Liver (tissue), 3 donors: ENCODE results near the gene ABL1.

Source experiments
- EGR1 ChIP-seq, 2 donors: IDR thresholded peaks; 2 replicates each; pipeline ENCODE4 v1.6.1; 2016 to 2018; ENCODE audit warnings: antibody characterized with exemption in 2 of 2, low read depth in 2 of 2
- GABPA ChIP-seq, 2 donors: IDR thresholded peaks in 1 of 2; conservative IDR thresholded peaks in 1 of 2; 2 replicates each; pipeline ENCODE4 v1.6.1; 2016; ENCODE audit warnings: antibody characterized with exemption in 2 of 2, mild to moderate bottlenecking in 1 of 2, moderate library complexity in 1 of 2
- JUND ChIP-seq, 2 donors: IDR thresholded peaks; 2 replicates each; pipeline ENCODE4 v1.6.1; 2016; ENCODE audit warnings: antibody characterized with exemption in 2 of 2
- NR2F2 ChIP-seq: IDR thresholded peaks from 2 replicates; pipeline ENCODE4 v1.6.1; 2016; ENCODE audit warnings: antibody characterized with exemption
- RAD21 ChIP-seq, 2 donors: IDR thresholded peaks; 2 replicates each; pipeline ENCODE4 v1.6.1; 2016; ENCODE audit warnings: antibody characterized with exemption in 2 of 2, mild to moderate bottlenecking in 2 of 2
- RXRA ChIP-seq, 2 donors: IDR thresholded peaks; 2 replicates each; pipeline ENCODE4 v1.6.1; 2017 to 2018; ENCODE audit warnings: antibody characterized with exemption in 2 of 2, mild to moderate bottlenecking in 1 of 2
- SP1 ChIP-seq: IDR thresholded peaks from 2 replicates; pipeline ENCODE4 v1.6.1; 2018; ENCODE audit warnings: antibody characterized with exemption, mild to moderate bottlenecking
- TAF1 ChIP-seq: conservative IDR thresholded peaks from 2 replicates; pipeline ENCODE4 v1.6.1; 2016; ENCODE audit warnings: antibody characterized with exemption, mild to moderate bottlenecking
- YY1 ChIP-seq: IDR thresholded peaks from 2 replicates; pipeline ENCODE4 v1.6.1; 2016; ENCODE audit warnings: antibody characterized with exemption, mild to moderate bottlenecking
- TF ChIP-seq, protein P1 (sequence below): IDR thresholded peaks from 2 replicates; pipeline ENCODE4 v1.6.1; 2016; ENCODE audit warnings: antibody characterized with exemption
- TF ChIP-seq, protein P2 (sequence below): fragments of 150-350 bp; IDR thresholded peaks from 2 replicates; pipeline ENCODE4 v1.5.1; 2017; ENCODE audit warnings: improper control_type of control experiment, low read depth, low read length; ENCODE audit not compliant: missing input control
- TF ChIP-seq, protein P3 (sequence below): IDR thresholded peaks from 2 replicates; pipeline ENCODE4 v1.6.1; 2016; ENCODE audit warnings: antibody characterized with exemption
- TF ChIP-seq, protein P4 (sequence below): IDR thresholded peaks from 2 replicates; pipeline ENCODE4 v1.6.1; 2016; ENCODE audit warnings: antibody characterized with exemption, mild to moderate bottlenecking
- TF ChIP-seq, protein P5 (sequence below): IDR thresholded peaks from 2 replicates; pipeline ENCODE4 v1.6.1; 2016; ENCODE audit warnings: antibody characterized with exemption
- donor health status: healthy.
- donor health status: healthy.

DNA sequence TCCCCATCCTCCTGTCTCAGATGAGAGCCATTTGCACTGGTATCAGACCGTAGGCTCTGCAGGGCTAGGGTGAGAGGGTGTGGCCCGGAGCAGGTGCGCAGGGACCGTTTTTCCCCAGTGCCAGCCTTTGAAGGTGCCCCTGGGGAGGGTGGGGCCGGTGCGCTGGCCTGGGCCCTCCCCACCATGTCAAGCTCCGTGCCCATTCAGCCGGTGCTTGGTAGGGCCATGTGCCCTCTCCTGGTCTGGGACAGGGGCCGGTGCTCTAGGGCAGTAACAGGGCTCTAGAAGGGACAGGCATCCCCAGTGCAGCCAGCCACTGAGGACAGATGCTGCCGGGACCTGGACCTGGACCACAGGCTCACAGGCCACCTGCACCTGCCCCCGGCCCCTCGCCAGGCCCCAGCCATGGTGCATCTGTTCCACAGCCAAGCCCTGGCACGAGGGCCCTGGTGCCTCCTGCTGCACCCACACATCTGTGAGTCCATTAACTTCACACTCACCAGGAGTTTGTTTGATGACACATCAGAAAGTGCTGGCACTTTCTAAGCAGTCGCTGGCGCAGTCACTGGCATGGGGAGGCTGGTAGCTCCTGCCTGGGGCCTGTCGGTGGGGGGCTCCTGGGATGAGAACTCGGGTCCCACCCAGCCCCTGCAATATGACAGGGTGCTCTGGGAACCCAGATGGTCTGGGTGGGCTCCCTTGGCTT, 66.6 kb downstream of the ABL1 start:
- TF ChIP-seq, protein P1, sequence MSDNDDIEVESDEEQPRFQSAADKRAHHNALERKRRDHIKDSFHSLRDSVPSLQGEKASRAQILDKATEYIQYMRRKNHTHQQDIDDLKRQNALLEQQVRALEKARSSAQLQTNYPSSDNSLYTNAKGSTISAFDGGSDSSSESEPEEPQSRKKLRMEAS, result no peak
- TF ChIP-seq RAD21 (IDR thresholded peaks at IDR 0.05), result no peak
- TF ChIP-seq, protein P2, sequence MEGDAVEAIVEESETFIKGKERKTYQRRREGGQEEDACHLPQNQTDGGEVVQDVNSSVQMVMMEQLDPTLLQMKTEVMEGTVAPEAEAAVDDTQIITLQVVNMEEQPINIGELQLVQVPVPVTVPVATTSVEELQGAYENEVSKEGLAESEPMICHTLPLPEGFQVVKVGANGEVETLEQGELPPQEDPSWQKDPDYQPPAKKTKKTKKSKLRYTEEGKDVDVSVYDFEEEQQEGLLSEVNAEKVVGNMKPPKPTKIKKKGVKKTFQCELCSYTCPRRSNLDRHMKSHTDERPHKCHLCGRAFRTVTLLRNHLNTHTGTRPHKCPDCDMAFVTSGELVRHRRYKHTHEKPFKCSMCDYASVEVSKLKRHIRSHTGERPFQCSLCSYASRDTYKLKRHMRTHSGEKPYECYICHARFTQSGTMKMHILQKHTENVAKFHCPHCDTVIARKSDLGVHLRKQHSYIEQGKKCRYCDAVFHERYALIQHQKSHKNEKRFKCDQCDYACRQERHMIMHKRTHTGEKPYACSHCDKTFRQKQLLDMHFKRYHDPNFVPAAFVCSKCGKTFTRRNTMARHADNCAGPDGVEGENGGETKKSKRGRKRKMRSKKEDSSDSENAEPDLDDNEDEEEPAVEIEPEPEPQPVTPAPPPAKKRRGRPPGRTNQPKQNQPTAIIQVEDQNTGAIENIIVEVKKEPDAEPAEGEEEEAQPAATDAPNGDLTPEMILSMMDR, result no peak
- TF ChIP-seq, protein P3, sequence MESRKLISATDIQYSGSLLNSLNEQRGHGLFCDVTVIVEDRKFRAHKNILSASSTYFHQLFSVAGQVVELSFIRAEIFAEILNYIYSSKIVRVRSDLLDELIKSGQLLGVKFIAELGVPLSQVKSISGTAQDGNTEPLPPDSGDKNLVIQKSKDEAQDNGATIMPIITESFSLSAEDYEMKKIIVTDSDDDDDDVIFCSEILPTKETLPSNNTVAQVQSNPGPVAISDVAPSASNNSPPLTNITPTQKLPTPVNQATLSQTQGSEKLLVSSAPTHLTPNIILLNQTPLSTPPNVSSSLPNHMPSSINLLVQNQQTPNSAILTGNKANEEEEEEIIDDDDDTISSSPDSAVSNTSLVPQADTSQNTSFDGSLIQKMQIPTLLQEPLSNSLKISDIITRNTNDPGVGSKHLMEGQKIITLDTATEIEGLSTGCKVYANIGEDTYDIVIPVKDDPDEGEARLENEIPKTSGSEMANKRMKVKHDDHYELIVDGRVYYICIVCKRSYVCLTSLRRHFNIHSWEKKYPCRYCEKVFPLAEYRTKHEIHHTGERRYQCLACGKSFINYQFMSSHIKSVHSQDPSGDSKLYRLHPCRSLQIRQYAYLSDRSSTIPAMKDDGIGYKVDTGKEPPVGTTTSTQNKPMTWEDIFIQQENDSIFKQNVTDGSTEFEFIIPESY, result no peak
- TF ChIP-seq, protein P4, sequence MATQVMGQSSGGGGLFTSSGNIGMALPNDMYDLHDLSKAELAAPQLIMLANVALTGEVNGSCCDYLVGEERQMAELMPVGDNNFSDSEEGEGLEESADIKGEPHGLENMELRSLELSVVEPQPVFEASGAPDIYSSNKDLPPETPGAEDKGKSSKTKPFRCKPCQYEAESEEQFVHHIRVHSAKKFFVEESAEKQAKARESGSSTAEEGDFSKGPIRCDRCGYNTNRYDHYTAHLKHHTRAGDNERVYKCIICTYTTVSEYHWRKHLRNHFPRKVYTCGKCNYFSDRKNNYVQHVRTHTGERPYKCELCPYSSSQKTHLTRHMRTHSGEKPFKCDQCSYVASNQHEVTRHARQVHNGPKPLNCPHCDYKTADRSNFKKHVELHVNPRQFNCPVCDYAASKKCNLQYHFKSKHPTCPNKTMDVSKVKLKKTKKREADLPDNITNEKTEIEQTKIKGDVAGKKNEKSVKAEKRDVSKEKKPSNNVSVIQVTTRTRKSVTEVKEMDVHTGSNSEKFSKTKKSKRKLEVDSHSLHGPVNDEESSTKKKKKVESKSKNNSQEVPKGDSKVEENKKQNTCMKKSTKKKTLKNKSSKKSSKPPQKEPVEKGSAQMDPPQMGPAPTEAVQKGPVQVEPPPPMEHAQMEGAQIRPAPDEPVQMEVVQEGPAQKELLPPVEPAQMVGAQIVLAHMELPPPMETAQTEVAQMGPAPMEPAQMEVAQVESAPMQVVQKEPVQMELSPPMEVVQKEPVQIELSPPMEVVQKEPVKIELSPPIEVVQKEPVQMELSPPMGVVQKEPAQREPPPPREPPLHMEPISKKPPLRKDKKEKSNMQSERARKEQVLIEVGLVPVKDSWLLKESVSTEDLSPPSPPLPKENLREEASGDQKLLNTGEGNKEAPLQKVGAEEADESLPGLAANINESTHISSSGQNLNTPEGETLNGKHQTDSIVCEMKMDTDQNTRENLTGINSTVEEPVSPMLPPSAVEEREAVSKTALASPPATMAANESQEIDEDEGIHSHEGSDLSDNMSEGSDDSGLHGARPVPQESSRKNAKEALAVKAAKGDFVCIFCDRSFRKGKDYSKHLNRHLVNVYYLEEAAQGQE, result no peak
- TF ChIP-seq SP1, result no peak
- TF ChIP-seq GABPA (IDR thresholded peaks at IDR 0.05 in 1 of 2, conservative IDR thresholded peaks at IDR 0.05 in 1 of 2), result no peak
- TF ChIP-seq YY1, result no peak
- no peak for TF ChIP-seq EGR1 (IDR thresholded peaks at IDR 0.05; ENCODE audit: low read depth in 2 of 2)
- no peak for TF ChIP-seq JUND (IDR thresholded peaks at IDR 0.05)
- TF ChIP-seq TAF1, result no peak
- no peak for TF ChIP-seq NR2F2
- no peak for TF ChIP-seq RXRA (IDR thresholded peaks at IDR 0.05)
- TF ChIP-seq, protein P5, sequence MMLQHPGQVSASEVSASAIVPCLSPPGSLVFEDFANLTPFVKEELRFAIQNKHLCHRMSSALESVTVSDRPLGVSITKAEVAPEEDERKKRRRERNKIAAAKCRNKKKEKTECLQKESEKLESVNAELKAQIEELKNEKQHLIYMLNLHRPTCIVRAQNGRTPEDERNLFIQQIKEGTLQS, result no peak
